GM06990 (cell line): ENCODE data around the gene MAP1LC3B2.

Experiments used
- DNase-seq: peaks from one replicate; pipeline ENCODE4 v3.0.0-alpha.2; 2011; ENCODE audit not compliant: insufficient read length; ENCODE audit errors: extremely low read depth
- H3K27me3 ChIP-seq: replicated peaks from 2 replicates; pipeline ENCODE4 v1.6.0; 2011; ENCODE audit warnings: low read length; ENCODE audit not compliant: control insufficient read depth, insufficient read depth
- H3K36me3 ChIP-seq: 2 replicates; pipeline ENCODE4 v1.5.1; 2011; ENCODE audit warnings: low read length; ENCODE audit not compliant: control insufficient read depth, insufficient read depth
- H3K4me3 ChIP-seq: replicated peaks from 2 replicates; pipeline ENCODE4 v1.5.1; 2011; ENCODE audit warnings: low read depth, mild to moderate bottlenecking, control low read depth, low read length
- CTCF ChIP-seq: IDR thresholded peaks from 2 replicates; pipeline ENCODE4 v1.5.1; 2011; ENCODE audit warnings: low read length, control low read depth, mild to moderate bottlenecking, inconsistent platforms; ENCODE audit not compliant: insufficient read depth, poor library complexity, severe bottlenecking

MAP1LC3B2 gene

GRCh38 chr12:116604178-116604895, 45.2 kb downstream of the MAP1LC3B2 start:
- no peak for DNase-seq
- Histone ChIP-seq H3K4me3 (no peak overlapping the region), H3K36me3 (no peaks in the 10 kb centered on the region), H3K27me3 (no peaks in the 10 kb centered on the region; the same call in 1 of the 2 replicates)
- no peak for TF ChIP-seq CTCF

DNA sequence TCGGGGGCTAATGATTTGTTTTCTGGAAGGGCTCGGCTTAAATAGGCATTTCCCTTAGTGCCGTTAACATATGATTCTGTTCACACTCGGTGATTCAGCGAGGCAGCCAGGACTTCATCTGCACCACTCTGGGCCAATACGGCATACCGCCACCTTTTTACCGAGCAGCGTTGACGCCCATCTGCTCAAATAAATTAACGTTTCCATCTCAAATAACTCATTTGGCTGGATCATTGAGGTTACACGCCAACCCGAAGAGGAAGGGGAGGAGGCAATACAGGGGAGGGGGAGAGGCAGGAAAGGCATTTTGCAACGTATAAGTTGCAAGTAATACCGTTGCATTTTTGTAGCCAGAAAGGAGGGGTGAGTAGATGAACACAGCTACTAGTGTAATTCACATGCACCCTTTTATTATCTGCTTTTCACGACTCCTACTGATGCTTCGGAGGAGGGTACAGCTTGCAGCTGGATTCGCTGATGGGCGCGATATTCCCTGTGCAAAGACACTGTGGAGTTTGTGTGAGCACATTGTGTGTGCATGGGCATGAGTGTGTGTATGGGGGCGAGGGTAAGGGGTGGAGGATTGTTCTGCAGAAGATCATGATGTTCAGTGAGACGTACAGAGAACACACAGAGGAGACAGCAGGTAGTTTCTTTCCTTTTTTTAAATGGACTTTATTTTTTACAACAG, 45.9 kb downstream of the MAP1LC3B2 start:
- H3K36me3 ChIP-seq, result no peaks in the 10 kb centered on the region
- no peak for TF ChIP-seq CTCF
- H3K4me3 ChIP-seq, result no peak overlapping the region
- no peaks in the 10 kb centered on the region; the same call in 1 of the 2 replicates for H3K27me3 ChIP-seq
- no peak for DNase-seq

DNA sequence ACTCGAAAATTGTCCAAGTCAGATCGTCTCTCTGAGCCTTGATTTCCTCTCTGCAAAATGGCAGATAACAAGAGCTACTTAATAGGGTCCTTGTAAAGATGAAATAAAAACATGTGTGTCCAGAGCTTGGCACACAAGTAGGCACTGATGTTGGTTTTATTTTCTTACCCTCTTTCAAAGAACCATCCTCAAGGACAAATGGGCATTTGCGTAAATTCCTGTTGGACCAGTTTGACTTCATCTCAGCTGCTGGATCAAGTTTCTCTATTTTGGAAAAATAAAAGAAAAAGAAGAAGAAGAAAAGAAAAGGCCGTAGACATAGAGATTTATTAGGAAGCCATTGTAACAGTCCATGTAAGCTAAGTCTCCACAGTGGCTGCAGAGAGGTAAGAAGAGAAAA, 47.2 kb downstream of the MAP1LC3B2 start:
- TF ChIP-seq CTCF, result no peak
- H3K4me3 ChIP-seq, result no peak overlapping the region
- no peaks in the 10 kb centered on the region for H3K36me3 ChIP-seq
- no peaks in the 10 kb centered on the region for H3K27me3 ChIP-seq
- no peak for DNase-seq

GRCh38 chr12:116607039-116607438, 47.9 kb downstream of the MAP1LC3B2 start:
- DNase-seq, result no peak
- no peaks in the 10 kb centered on the region for H3K27me3 ChIP-seq
- H3K4me3 ChIP-seq, result no peak overlapping the region
- H3K36me3 ChIP-seq, result no peaks in the 10 kb centered on the region
- TF ChIP-seq CTCF, result no peak

DNA sequence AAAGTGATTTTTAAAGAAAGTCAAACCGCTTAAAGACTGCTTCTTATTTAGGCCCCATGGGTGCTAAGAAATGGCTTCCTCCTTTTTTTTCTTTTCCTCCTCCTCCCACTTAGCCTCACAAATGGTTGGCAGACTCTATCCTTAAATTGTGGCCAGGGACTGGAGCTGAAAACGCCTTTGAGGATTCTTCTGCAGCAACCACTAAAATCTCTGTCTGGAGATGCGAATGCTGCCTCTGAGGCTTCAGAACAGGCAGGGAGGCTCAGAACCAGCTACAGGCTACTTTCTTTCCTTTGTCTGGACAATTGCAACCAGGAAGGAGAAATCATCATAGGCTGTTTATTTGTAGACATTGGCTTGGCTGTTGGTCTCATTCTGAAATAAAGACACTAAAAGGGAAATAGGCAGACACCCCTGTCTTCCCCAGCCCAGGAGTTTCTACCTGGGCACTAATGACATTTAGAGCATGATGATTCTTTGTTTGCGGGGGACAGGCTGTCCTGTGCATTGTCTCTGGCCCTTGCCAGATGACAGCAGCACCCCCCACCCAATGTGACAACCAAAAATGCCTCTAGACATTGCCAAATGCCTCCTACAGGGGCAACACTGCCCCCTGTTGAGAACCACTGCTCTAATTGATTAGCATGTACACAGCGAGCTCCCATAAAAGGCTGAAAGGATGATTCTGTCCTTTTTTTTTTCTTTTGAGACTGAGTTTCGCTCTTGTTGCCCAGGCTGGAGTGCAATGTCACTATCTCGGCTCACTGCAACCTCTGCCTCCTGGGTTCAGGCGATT, 50.3 kb downstream of the MAP1LC3B2 start:
- no peaks in the 10 kb centered on the region for H3K36me3 ChIP-seq
- peak; percentile 44 for TF ChIP-seq CTCF
- H3K4me3 ChIP-seq, result no peak overlapping the region
- peaks cover 2% of the 10 kb centered on the region; the same call in 1 of the 2 replicates for H3K27me3 ChIP-seq
- no peak for DNase-seq
